GM18505 (cell line): ENCODE measurements around the gene NRXN3.

Experiments
- ATAC-seq: cut with Tn5 transposase; IDR thresholded peaks from one replicate; pipeline ENCODE4 v1.9.1; 2021; ENCODE audit not compliant: unreplicated experiment
- POLR2A ChIP-seq: IDR thresholded peaks from 4 replicates; pipeline ENCODE4 v1.6.1; 2011; ENCODE audit warnings: borderline replicate concordance; ENCODE audit not compliant: insufficient read depth, insufficient read length; ENCODE audit errors: extremely low read depth

The NRXN3 gene

GRCh38 chr14:78156196-78156595, 14.0 kb upstream of the NRXN3 start:
- no peak for ATAC-seq
- TF ChIP-seq POLR2A: no peak

GRCh38 chr14:78157494-78158437, 12.4 kb upstream of the NRXN3 start:
- no peak for TF ChIP-seq POLR2A
- no peak for ATAC-seq

- no peak for ATAC-seq
- no peak for TF ChIP-seq POLR2A
Observed at GRCh38 chr14:78162202-78162601, 8.0 kb upstream of the NRXN3 start.

- no peak for ATAC-seq
Observed at GRCh38 chr14:78164226-78164853, 5.8 kb upstream of the NRXN3 start.

GRCh38 chr14:78172428-78172827, 2.3 kb downstream of the NRXN3 start:
- no peak for ATAC-seq
- TF ChIP-seq POLR2A: no peak

More at GRCh38 chr14:78164226-78164853, 5.8 kb upstream of the NRXN3 start:
- TF ChIP-seq POLR2A: no peak

GRCh38 chr14:78173346-78174035, 3.3 kb downstream of the NRXN3 start:
- ATAC-seq: no peak
- no peak for TF ChIP-seq POLR2A

GRCh38 chr14:78175412-78175811, 5.2 kb downstream of the NRXN3 start:
- ATAC-seq: no peak
- no peak for TF ChIP-seq POLR2A

GRCh38 chr14:78178071-78178470, 7.9 kb downstream of the NRXN3 start:
- ATAC-seq: no peak
- no peak for TF ChIP-seq POLR2A

GRCh38 chr14:78178971-78179370, 8.8 kb downstream of the NRXN3 start:
- ATAC-seq: no peak
- no peak for TF ChIP-seq POLR2A

GRCh38 chr14:78181270-78181669, 11.1 kb downstream of the NRXN3 start:
- no peak for TF ChIP-seq POLR2A
- no peak for ATAC-seq

- no peak for TF ChIP-seq POLR2A
- ATAC-seq: no peak
Observed at GRCh38 chr14:78182722-78183121, 12.5 kb downstream of the NRXN3 start.

- no peak for TF ChIP-seq POLR2A
- no peak for ATAC-seq
Observed at GRCh38 chr14:78184157-78184556, 14.0 kb downstream of the NRXN3 start.

- ATAC-seq: no peak
- TF ChIP-seq POLR2A: no peak
Observed at GRCh38 chr14:78186277-78186676, 16.1 kb downstream of the NRXN3 start.

GRCh38 chr14:78188882-78189281, 18.7 kb downstream of the NRXN3 start:
- TF ChIP-seq POLR2A: no peak
- no peak for ATAC-seq

GRCh38 chr14:78195431-78195830, 25.3 kb downstream of the NRXN3 start:
- ATAC-seq: no peak

More at GRCh38 chr14:78195431-78195830, 25.3 kb downstream of the NRXN3 start:
- TF ChIP-seq POLR2A: no peak
